Right renal pelvis (tissue), 4 donors: ENCODE results near the gene ST14. TPM values are rescaled to one million over a fixed set of nuclear protein-coding genes. Genes with fewer than 3 reads are reported as not detected.
"Not testable (repeated sequence)": the region's sequence is repeated elsewhere in the genome, so short reads cannot be mapped to it uniquely, and the experiment has no call there.

Experiments
- DNase-seq, 4 donors: peaks; one replicate each; pipeline ENCODE4 v3.0.0-alpha.2; 2013; ENCODE audit warnings: low read depth in 4 of 4, low spot score in 3 of 4, missing footprints in 1 of 4
- polyA plus RNA-seq, 4 donors: library from polyadenylated mRNA; unstranded; fragments of 120-200 nt; gene quantifications; one replicate each; pipeline ENCODE4 v1.2.1, GENCODE V29; 2013; ENCODE audit not compliant: insufficient read length in 4 of 4

Gene ST14
- polyA plus RNA-seq, 4 donors: 28.4 to 39.5 (median 31.6) TPM

GRCh38 chr11:130217133-130218031 is 57.8 kb downstream of the ST14 start:
- no peak for DNase-seq

GRCh38 chr11:130218501-130219070 is 59.0 kb downstream of the ST14 start:
- DNase-seq: no peak

- DNase-seq: no peak
Observed at GRCh38 chr11:130219148-130219547, 59.6 kb downstream of the ST14 start.

GRCh38 chr11:130220311-130221035 is 60.9 kb downstream of the ST14 start:
- DNase-seq: no peak

GRCh38 chr11:130223291-130223971 is 63.8 kb downstream of the ST14 start:
- DNase-seq: no peak

GRCh38 chr11:130227373-130227772 is 67.8 kb downstream of the ST14 start:
- DNase-seq: no peak

- DNase-seq: not testable (repeated sequence)
Observed at GRCh38 chr11:130233486-130233885, 73.9 kb downstream of the ST14 start.

GRCh38 chr11:130233888-130234287 is 74.3 kb downstream of the ST14 start:
- DNase-seq: not testable (repeated sequence)

- no peak for DNase-seq
Observed at GRCh38 chr11:130234315-130234714, 74.7 kb downstream of the ST14 start.

GRCh38 chr11:130237282-130238006 is 77.9 kb downstream of the ST14 start:
- no peak for DNase-seq

GRCh38 chr11:130241713-130242112 is 82.1 kb downstream of the ST14 start:
- DNase-seq: no peak

- no peak for DNase-seq
Observed at GRCh38 chr11:130243816-130244215, 84.2 kb downstream of the ST14 start.

- DNase-seq: no peak
Observed at GRCh38 chr11:130244848-130245247, 85.3 kb downstream of the ST14 start.

- not testable (repeated sequence) for DNase-seq
Observed at GRCh38 chr11:130245375-130245774, 85.8 kb downstream of the ST14 start.

- no peak for DNase-seq
Observed at GRCh38 chr11:130246270-130246669, 86.7 kb downstream of the ST14 start.

GRCh38 chr11:130246738-130247137 is 87.2 kb downstream of the ST14 start:
- no peak for DNase-seq

- no peak for DNase-seq
Observed at GRCh38 chr11:130247319-130247718, 87.7 kb downstream of the ST14 start.

- no peak for DNase-seq
Observed at GRCh38 chr11:130249371-130249770, 89.8 kb downstream of the ST14 start.

- not testable (repeated sequence) for DNase-seq
Observed at GRCh38 chr11:130249929-130250328, 90.3 kb downstream of the ST14 start.

GRCh38 chr11:130251763-130252162 is 92.2 kb downstream of the ST14 start:
- not testable (repeated sequence) for DNase-seq
